CD14-positive monocyte (primary cell): Measurements from ENCODE around the gene TMEM44. TPM values are rescaled to one million over a fixed set of nuclear protein-coding genes. Genes with fewer than 3 reads are reported as not detected.

Source experiments
- DNase-seq, 3 donors: peaks; one replicate each; pipeline ENCODE4 v3.0.0-alpha.2; 2011 to 2022
- H2AFZ ChIP-seq: 2 replicates; pipeline ENCODE4 v1.6.0; 2012; ENCODE audit warnings: mild to moderate bottlenecking, low read depth, low read length, inconsistent platforms; ENCODE audit not compliant: insufficient read depth, poor library complexity, severe bottlenecking
- H3K27ac ChIP-seq, 2 donors: 1 replicate in 1 of 2; 2 replicates in 1 of 2; pipeline ENCODE4 v1.5.1; 2012 to 2013; ENCODE audit warnings: low read length in 2 of 2, control low read depth in 1 of 2, inconsistent platforms in 1 of 2, low read depth in 1 of 2, mild to moderate bottlenecking in 1 of 2
- H3K27me3 ChIP-seq, 2 donors: one replicate each; pipeline versions ENCODE4 v1.6.0 to v1.6.1; 2011 to 2013; ENCODE audit warnings: low read length in 2 of 2; ENCODE audit not compliant: control insufficient read depth in 2 of 2, insufficient read depth in 2 of 2
- H3K36me3 ChIP-seq, 2 donors: replicated peaks in 1 of 2; 1 replicate in 1 of 2; 2 replicates in 1 of 2; pipeline versions ENCODE4 v1.5.1 to v1.6.1; 2012 to 2013; ENCODE audit warnings: low read length in 2 of 2, control low read depth in 1 of 2, inconsistent platforms in 1 of 2, mild to moderate bottlenecking in 1 of 2; ENCODE audit not compliant: insufficient read depth in 2 of 2, control insufficient read depth in 1 of 2
- H3K4me1 ChIP-seq, 2 donors: 1 replicate in 1 of 2; 2 replicates in 1 of 2; pipeline versions ENCODE4 v1.5.1 to v1.6.1; 2012 to 2013; ENCODE audit warnings: low read length in 2 of 2, control low read depth in 1 of 2, inconsistent platforms in 1 of 2, mild to moderate bottlenecking in 1 of 2, moderate library complexity in 1 of 2; ENCODE audit not compliant: insufficient read depth in 2 of 2, control insufficient read depth in 1 of 2
- H3K4me2 ChIP-seq: replicated peaks from 2 replicates; pipeline ENCODE3; 2012; ENCODE audit warnings: low read length, moderate library complexity, mild to moderate bottlenecking; ENCODE audit not compliant: poor library complexity, severe bottlenecking; ENCODE audit errors: extremely low read depth
- H3K4me3 ChIP-seq, 3 experiments: fragments of 200-600 bp in 1 of 3; sonication (generic) in 1 of 3; replicated peaks in 1 of 3; 1 replicate in 2 of 3; 2 replicates in 1 of 3; pipeline ENCODE4 v1.5.1; 2011 to 2013; ENCODE audit warnings: low read length in 3 of 3, mild to moderate bottlenecking in 3 of 3, control low read depth in 2 of 3, low read depth in 2 of 3, inconsistent platforms in 1 of 3, moderate library complexity in 1 of 3
- H3K79me2 ChIP-seq: 2 replicates; pipeline ENCODE4 v1.6.0; 2012; ENCODE audit warnings: mild to moderate bottlenecking, control low read depth, inconsistent platforms, low read length, moderate library complexity; ENCODE audit not compliant: insufficient read depth
- H3K9ac ChIP-seq: 2 replicates; pipeline ENCODE4 v1.6.0; 2017; ENCODE audit warnings: low read length, mild to moderate bottlenecking; ENCODE audit not compliant: insufficient read depth, poor library complexity, severe bottlenecking
- H3K9me3 ChIP-seq, 2 donors: replicated peaks in 1 of 2; 1 replicate in 1 of 2; 2 replicates in 1 of 2; pipeline versions ENCODE4 v1.5.1 to v1.6.1; 2012 to 2013; ENCODE audit warnings: low read length in 2 of 2, control low read depth in 1 of 2; ENCODE audit not compliant: control insufficient read depth in 1 of 2, insufficient read depth in 1 of 2
- H4K20me1 ChIP-seq: 2 replicates; pipeline ENCODE4 v1.6.0; 2012; ENCODE audit warnings: mild to moderate bottlenecking, low read length, control low read depth, moderate library complexity; ENCODE audit not compliant: insufficient read depth
- H3K27ac Mint-ChIP-seq, 7 donors: one replicate each; pipeline ENCODE4 v1.8.0; 2020; ENCODE audit warnings: mild to moderate bottlenecking in 7 of 7, mixed read lengths in 7 of 7, moderate library complexity in 6 of 7, inconsistent platforms in 2 of 7
- H3K27me3 Mint-ChIP-seq, 3 donors: one replicate each; pipeline ENCODE4 v1.8.0; 2021 to 2022; ENCODE audit warnings: low read depth in 3 of 3, mild to moderate bottlenecking in 3 of 3, mixed read lengths in 3 of 3, moderate library complexity in 3 of 3, inconsistent platforms in 1 of 3
- H3K36me3 Mint-ChIP-seq, 2 donors: one replicate each; pipeline ENCODE4 v1.8.0; 2020; ENCODE audit warnings: mixed read lengths in 2 of 2, inconsistent platforms in 1 of 2, mild to moderate bottlenecking in 1 of 2
- H3K4me1 Mint-ChIP-seq: one replicate; pipeline ENCODE4 v1.8.0; 2020; ENCODE audit warnings: mild to moderate bottlenecking, mixed read lengths
- H3K4me3 Mint-ChIP-seq, 2 donors: one replicate each; pipeline ENCODE4 v1.8.0; 2020; ENCODE audit warnings: mild to moderate bottlenecking in 2 of 2, mixed read lengths in 2 of 2, moderate library complexity in 1 of 2
- H3K9me3 Mint-ChIP-seq, 7 donors: one replicate each; pipeline ENCODE4 v1.8.0; 2020 to 2022; ENCODE audit warnings: mixed read lengths in 7 of 7, mild to moderate bottlenecking in 6 of 7, moderate library complexity in 6 of 7, inconsistent platforms in 2 of 7
- WGBS: methylation state at CpG from one replicate; pipeline ENCODE4 v1.1.5; 2013; ENCODE audit warnings: missing lambda C conversion rate; ENCODE audit not compliant: insufficient coverage; 5-methylcytosine and 5-hydroxymethylcytosine counted together
- intact Hi-C, 2 donors: fragments of 100-400 bp; cut with micrococcal nuclease; formaldehyde crosslinking; loops; one replicate each; pipeline versions ENCODE4 v1.15.0 to v1.15.1; 2023
- polyA plus RNA-seq, 3 donors: library from polyadenylated mRNA; depleted of rRNA in 1 of 3; unstranded in 2 of 3; stranded (reverse) in 1 of 3; fragments of 300-500 nt in 2 of 3; fragments of >200 nt in 1 of 3; fragmentation: Illumina TruSeq in 2 of 3; gene quantifications; 1 replicate in 2 of 3; 2 replicates in 1 of 3; pipeline ENCODE4 v1.2.3, GENCODE V29; 2012 to 2021
- TF ChIP-seq, protein P1 (sequence below): fragments of 200-600 bp; IDR thresholded peaks from one replicate; pipeline ENCODE4 v1.8.0; 2022; ENCODE audit warnings: antibody characterized with exemption, mild to moderate bottlenecking

TMEM44 gene
- polyA plus RNA-seq, 3 donors = 0.68 TPM; not detected in 2

DNA sequence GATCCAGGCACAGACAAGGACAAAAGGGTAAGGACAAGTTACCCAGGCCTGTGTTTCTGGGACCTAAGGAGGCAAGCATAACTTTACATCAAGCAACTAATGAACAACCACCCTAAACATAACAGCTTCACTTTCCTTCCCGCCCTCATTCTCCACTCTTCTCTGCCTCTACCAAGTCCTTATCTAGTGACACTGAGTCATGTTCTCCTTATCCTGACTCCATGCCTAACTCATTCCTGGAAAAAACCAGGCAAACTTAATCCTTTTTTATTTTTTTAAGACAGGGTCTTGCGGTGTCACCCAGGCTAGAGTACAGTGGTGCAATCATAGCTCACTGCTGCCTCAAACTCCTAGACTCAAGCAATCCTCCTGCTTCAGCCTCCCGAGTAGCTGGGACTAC lies 44.5 kb downstream of the TMEM44 start:
- Histone ChIP-seq H3K4me3 (no peak overlapping the region), H3K27ac (peak overlapping the region in 1 of 2 donors; percentile 88), H4K20me1 (no peaks in the 10 kb centered on the region), H3K79me2 (peaks cover 20% of the 10 kb centered on the region), H3K9me3 (no peaks in the 10 kb centered on the region), H3K4me1 (peaks cover 39 to 52% of the 10 kb centered on the region in 2 donors), H3K9ac (no peak overlapping the region), H3K4me2 (no peak overlapping the region), H2AFZ (no peak overlapping the region), H3K27me3 (no peaks in the 10 kb centered on the region), H3K36me3 (no peaks in the 10 kb centered on the region)
- H3K27ac Mint-ChIP-seq = peak overlapping the region in 6 of 7 donors; percentile 44 to 99 (median 83)
- H3K4me1 Mint-ChIP-seq = peaks cover 45% of the 10 kb centered on the region
- WGBS = 100% methylated on average over 2 of the region's 3 CpGs
- DNase-seq = no peak
- H3K9me3 Mint-ChIP-seq = peaks cover 0 to 6% (median 0%) of the 10 kb centered on the region in 7 donors
- intact Hi-C loops = loop anchor here in 1 of 2 donors (5.0 to 10.0 kb wide), 2 partner anchors 101 to 1316 kb away; partner anchors contain the start of genes ATP13A3 and TNK2
- peaks cover 7 to 16% of the 10 kb centered on the region in 2 donors for H3K36me3 Mint-ChIP-seq
- H3K27me3 Mint-ChIP-seq = peaks cover 0 to 1% (median 0%) of the 10 kb centered on the region in 3 donors
- peak overlapping the region in 1 of 2 donors; percentile 2 for H3K4me3 Mint-ChIP-seq
- TF ChIP-seq, protein P1, sequence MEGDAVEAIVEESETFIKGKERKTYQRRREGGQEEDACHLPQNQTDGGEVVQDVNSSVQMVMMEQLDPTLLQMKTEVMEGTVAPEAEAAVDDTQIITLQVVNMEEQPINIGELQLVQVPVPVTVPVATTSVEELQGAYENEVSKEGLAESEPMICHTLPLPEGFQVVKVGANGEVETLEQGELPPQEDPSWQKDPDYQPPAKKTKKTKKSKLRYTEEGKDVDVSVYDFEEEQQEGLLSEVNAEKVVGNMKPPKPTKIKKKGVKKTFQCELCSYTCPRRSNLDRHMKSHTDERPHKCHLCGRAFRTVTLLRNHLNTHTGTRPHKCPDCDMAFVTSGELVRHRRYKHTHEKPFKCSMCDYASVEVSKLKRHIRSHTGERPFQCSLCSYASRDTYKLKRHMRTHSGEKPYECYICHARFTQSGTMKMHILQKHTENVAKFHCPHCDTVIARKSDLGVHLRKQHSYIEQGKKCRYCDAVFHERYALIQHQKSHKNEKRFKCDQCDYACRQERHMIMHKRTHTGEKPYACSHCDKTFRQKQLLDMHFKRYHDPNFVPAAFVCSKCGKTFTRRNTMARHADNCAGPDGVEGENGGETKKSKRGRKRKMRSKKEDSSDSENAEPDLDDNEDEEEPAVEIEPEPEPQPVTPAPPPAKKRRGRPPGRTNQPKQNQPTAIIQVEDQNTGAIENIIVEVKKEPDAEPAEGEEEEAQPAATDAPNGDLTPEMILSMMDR = no peak

- Mint-ChIP-seq H3K9me3 (peaks cover 0 to 6% (median 0%) of the 10 kb centered on the region in 7 donors), H3K27ac (peak overlapping the region in 6 of 7 donors; percentile 52 to 99 (median 96)), H3K36me3 (peaks cover 7 to 16% of the 10 kb centered on the region in 2 donors), H3K4me1 (peaks cover 45% of the 10 kb centered on the region), H3K27me3 (peaks cover 0 to 1% (median 0%) of the 10 kb centered on the region in 3 donors), H3K4me3 (no peak overlapping the region)
- TF ChIP-seq, protein P1 = no peak
- Histone ChIP-seq H3K9ac (no peak overlapping the region), H3K4me3 (no peak overlapping the region), H3K4me1 (peaks cover 42 to 52% of the 10 kb centered on the region in 2 donors), H3K79me2 (peaks cover 20% of the 10 kb centered on the region), H3K36me3 (no peaks in the 10 kb centered on the region), H3K27me3 (no peaks in the 10 kb centered on the region), H4K20me1 (no peaks in the 10 kb centered on the region), H3K9me3 (no peaks in the 10 kb centered on the region), H3K27ac (peak overlapping the region in 1 of 2 donors; percentile 88), H2AFZ (no peak overlapping the region), H3K4me2 (no peak overlapping the region)
- intact Hi-C loops = loop anchor here in 1 of 2 donors (5.0 to 10.0 kb wide), 2 partner anchors 101 to 1317 kb away; partner anchors contain the start of genes ATP13A3 and TNK2
- no peak for DNase-seq
- 98% methylated on average over 12 of the region's 13 CpGs for WGBS
Measured at GRCh38 chr3:194588236-194588635, 45.0 kb downstream of the TMEM44 start.
